Progenitor cell of endocrine pancreas (in vitro differentiated cells): ENCODE data around the gene BNC2. TPM values are rescaled to one million over a fixed set of nuclear protein-coding genes. Genes with fewer than 3 reads are reported as not detected.

Source experiments
- DNase-seq: peaks from one replicate; pipeline ENCODE4 v3.0.0; 2021; ENCODE audit warnings: low spot score; ENCODE audit not compliant: unreplicated experiment
- H3K27ac Mint-ChIP-seq: 2 replicates; pipeline ENCODE4 v1.8.0; 2021; ENCODE audit warnings: mild to moderate bottlenecking, moderate library complexity, mixed read lengths
- H3K27me3 Mint-ChIP-seq: 2 replicates; pipeline ENCODE4 v1.8.0; 2021; ENCODE audit warnings: mixed read lengths
- H3K36me3 Mint-ChIP-seq: 2 replicates; pipeline ENCODE4 v1.8.0; 2022; ENCODE audit warnings: mixed read lengths; ENCODE audit not compliant: insufficient read depth
- H3K4me1 Mint-ChIP-seq: 2 replicates; pipeline ENCODE4 v1.8.0; 2021; ENCODE audit warnings: low read depth, mixed read lengths
- H3K4me3 Mint-ChIP-seq: 2 replicates; pipeline ENCODE4 v1.8.0; 2021; ENCODE audit warnings: low read depth, mild to moderate bottlenecking, moderate library complexity, mixed read lengths
- H3K9me3 Mint-ChIP-seq: 2 replicates; pipeline ENCODE4 v1.8.0; 2021; ENCODE audit warnings: low read depth, mixed read lengths
- total RNA-seq: library from RNA; stranded (reverse); gene quantifications from 2 replicates; pipeline ENCODE4 v1.2.1, GENCODE V29; 2021
- TF ChIP-seq, protein P1 (sequence below): fragments of 200-600 bp; sonication (generic); IDR thresholded peaks from one replicate; pipeline ENCODE4 v1.5.0; 2021; ENCODE audit warnings: antibody characterized with exemption, mild to moderate bottlenecking; ENCODE audit not compliant: unreplicated experiment

The BNC2 gene
- total RNA-seq, 1 donor from 2014 or later, result 1.0 TPM

DNA sequence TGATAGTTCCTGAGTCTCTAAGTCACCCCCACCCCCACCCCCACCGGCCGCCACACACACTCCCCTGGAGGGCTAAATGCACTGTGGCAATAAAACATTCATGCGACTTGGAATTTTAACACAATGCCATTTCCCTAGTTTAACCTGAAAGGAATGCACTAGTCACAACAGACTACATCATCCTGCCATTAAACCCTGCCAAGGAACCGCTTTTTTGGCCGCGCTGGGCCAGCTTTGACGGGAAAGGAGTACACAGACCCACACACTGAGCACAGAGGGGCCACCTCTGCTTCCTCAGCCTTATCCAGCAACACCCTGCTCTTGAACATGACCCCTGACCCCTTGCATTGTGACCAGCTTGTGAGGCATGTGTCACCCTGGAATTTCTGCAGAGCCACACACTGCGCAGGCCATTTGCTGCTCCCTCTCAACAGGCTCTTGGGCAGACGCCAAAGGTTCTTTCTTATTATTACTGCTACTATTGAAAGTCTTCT, 165.3 kb downstream of the BNC2 start:
- H3K9me3 Mint-ChIP-seq, result no peaks in the 10 kb centered on the region
- peak overlapping the region; percentile 18 for H3K27ac Mint-ChIP-seq
- DNase-seq, result peak; percentile 48
- no peaks in the 10 kb centered on the region for H3K36me3 Mint-ChIP-seq
- TF ChIP-seq, protein P1, sequence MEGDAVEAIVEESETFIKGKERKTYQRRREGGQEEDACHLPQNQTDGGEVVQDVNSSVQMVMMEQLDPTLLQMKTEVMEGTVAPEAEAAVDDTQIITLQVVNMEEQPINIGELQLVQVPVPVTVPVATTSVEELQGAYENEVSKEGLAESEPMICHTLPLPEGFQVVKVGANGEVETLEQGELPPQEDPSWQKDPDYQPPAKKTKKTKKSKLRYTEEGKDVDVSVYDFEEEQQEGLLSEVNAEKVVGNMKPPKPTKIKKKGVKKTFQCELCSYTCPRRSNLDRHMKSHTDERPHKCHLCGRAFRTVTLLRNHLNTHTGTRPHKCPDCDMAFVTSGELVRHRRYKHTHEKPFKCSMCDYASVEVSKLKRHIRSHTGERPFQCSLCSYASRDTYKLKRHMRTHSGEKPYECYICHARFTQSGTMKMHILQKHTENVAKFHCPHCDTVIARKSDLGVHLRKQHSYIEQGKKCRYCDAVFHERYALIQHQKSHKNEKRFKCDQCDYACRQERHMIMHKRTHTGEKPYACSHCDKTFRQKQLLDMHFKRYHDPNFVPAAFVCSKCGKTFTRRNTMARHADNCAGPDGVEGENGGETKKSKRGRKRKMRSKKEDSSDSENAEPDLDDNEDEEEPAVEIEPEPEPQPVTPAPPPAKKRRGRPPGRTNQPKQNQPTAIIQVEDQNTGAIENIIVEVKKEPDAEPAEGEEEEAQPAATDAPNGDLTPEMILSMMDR, result no peak
- no peak overlapping the region for H3K4me3 Mint-ChIP-seq
- H3K27me3 Mint-ChIP-seq, result peaks cover 16% of the 10 kb centered on the region
- H3K4me1 Mint-ChIP-seq, result peaks cover 20% of the 10 kb centered on the region

GRCh38 chr9:16704116-16705110, 166.1 kb downstream of the BNC2 start:
- Mint-ChIP-seq H3K4me3 (no peak overlapping the region), H3K9me3 (no peaks in the 10 kb centered on the region), H3K4me1 (peaks cover 20% of the 10 kb centered on the region), H3K36me3 (no peaks in the 10 kb centered on the region), H3K27ac (no peak overlapping the region), H3K27me3 (peaks cover 16% of the 10 kb centered on the region)
- no peak for DNase-seq
- TF ChIP-seq, protein P1, result no peak

- Mint-ChIP-seq H3K9me3 (no peaks in the 10 kb centered on the region), H3K27ac (no peak overlapping the region), H3K4me3 (no peak overlapping the region), H3K4me1 (peaks cover 9% of the 10 kb centered on the region), H3K27me3 (peaks cover 10% of the 10 kb centered on the region), H3K36me3 (no peaks in the 10 kb centered on the region)
- DNase-seq, result no peak
- TF ChIP-seq, protein P1, result no peak
These were observed 169.1 kb downstream of the BNC2 start for GRCh38 chr9:16701347-16701746.

- DNase-seq, result no peak
- H3K4me1 Mint-ChIP-seq, result no peaks in the 10 kb centered on the region
- H3K9me3 Mint-ChIP-seq, result no peaks in the 10 kb centered on the region
- no peaks in the 10 kb centered on the region for H3K36me3 Mint-ChIP-seq
- TF ChIP-seq, protein P1, result no peak
- H3K4me3 Mint-ChIP-seq, result no peak overlapping the region
- peaks cover 4% of the 10 kb centered on the region for H3K27me3 Mint-ChIP-seq
- no peak overlapping the region for H3K27ac Mint-ChIP-seq
These were observed 176.9 kb downstream of the BNC2 start for GRCh38 chr9:16693616-16694015.

- H3K27me3 Mint-ChIP-seq, result no peaks in the 10 kb centered on the region
- no peaks in the 10 kb centered on the region for H3K9me3 Mint-ChIP-seq
- TF ChIP-seq, protein P1, result no peak
- H3K4me3 Mint-ChIP-seq, result no peak overlapping the region
- no peaks in the 10 kb centered on the region for H3K36me3 Mint-ChIP-seq
- no peak overlapping the region for H3K27ac Mint-ChIP-seq
- no peaks in the 10 kb centered on the region for H3K4me1 Mint-ChIP-seq
- no peak for DNase-seq
These were observed 179.8 kb downstream of the BNC2 start for GRCh38 chr9:16690628-16691027.
